ENCODE data around the gene GINS1.
A peak's percentile ranks its signal among the peaks of the same experiment; 100 is the strongest.

GINS1 gene

GRCh38 chr20:25477014-25477882 is 69.8 kb downstream of the GINS1 start:
- DNase-seq (ENCODE audit: low spot score) = no peak

- no peak for DNase-seq (ENCODE audit: low spot score)
These were observed 71.6 kb downstream of the GINS1 start for GRCh38 chr20:25478889-25479568.

- no peak for DNase-seq (ENCODE audit: low spot score)
These were observed 72.2 kb downstream of the GINS1 start for GRCh38 chr20:25479638-25480037.

GRCh38 chr20:25480156-25480555 is 72.7 kb downstream of the GINS1 start:
- no peak for DNase-seq (ENCODE audit: low spot score)

GRCh38 chr20:25480797-25481196 is 73.3 kb downstream of the GINS1 start:
- DNase-seq (ENCODE audit: low spot score) = no peak

GRCh38 chr20:25481235-25481917 is 73.9 kb downstream of the GINS1 start:
- DNase-seq (ENCODE audit: low spot score) = no peak

- no peak for DNase-seq (ENCODE audit: low spot score)
These were observed 74.4 kb downstream of the GINS1 start for GRCh38 chr20:25481918-25482253.

GRCh38 chr20:25483431-25484132 is 76.1 kb downstream of the GINS1 start:
- no peak for DNase-seq (ENCODE audit: low spot score)

GRCh38 chr20:25484224-25484846 is 76.9 kb downstream of the GINS1 start:
- no peak for DNase-seq (ENCODE audit: low spot score)

GRCh38 chr20:25484911-25485511 is 77.5 kb downstream of the GINS1 start:
- no peak for DNase-seq (ENCODE audit: low spot score)

- DNase-seq (ENCODE audit: low spot score) = no peak
These were observed 78.4 kb downstream of the GINS1 start for GRCh38 chr20:25485872-25486271.

- DNase-seq (ENCODE audit: low spot score) = peak; percentile 45
These were observed 78.9 kb downstream of the GINS1 start for GRCh38 chr20:25486377-25486776.

- no peak for DNase-seq (ENCODE audit: low spot score)
These were observed 79.8 kb downstream of the GINS1 start for GRCh38 chr20:25487306-25487705.

GRCh38 chr20:25487975-25488374 is 80.5 kb downstream of the GINS1 start:
- no peak for DNase-seq (ENCODE audit: low spot score)

GRCh38 chr20:25489221-25489871 is 81.9 kb downstream of the GINS1 start:
- DNase-seq (ENCODE audit: low spot score) = no peak

- DNase-seq (ENCODE audit: low spot score) = no peak
These were observed 83.4 kb downstream of the GINS1 start for GRCh38 chr20:25490656-25491445.

- no peak for DNase-seq (ENCODE audit: low spot score)
These were observed 84.1 kb downstream of the GINS1 start for GRCh38 chr20:25491446-25492038.

- no peak for DNase-seq (ENCODE audit: low spot score)
These were observed 85.7 kb downstream of the GINS1 start for GRCh38 chr20:25493137-25493536.

GRCh38 chr20:25493748-25494505 is 86.5 kb downstream of the GINS1 start:
- no peak for DNase-seq (ENCODE audit: low spot score)
